ENCODE results near the gene ARPIN. TPM values are rescaled to one million over a fixed set of nuclear protein-coding genes. Genes with fewer than 3 reads are reported as not detected.

The ARPIN gene
- total RNA-seq, 2 donors from 2014 or later, result 8.3 to 11.8 TPM

DNA sequence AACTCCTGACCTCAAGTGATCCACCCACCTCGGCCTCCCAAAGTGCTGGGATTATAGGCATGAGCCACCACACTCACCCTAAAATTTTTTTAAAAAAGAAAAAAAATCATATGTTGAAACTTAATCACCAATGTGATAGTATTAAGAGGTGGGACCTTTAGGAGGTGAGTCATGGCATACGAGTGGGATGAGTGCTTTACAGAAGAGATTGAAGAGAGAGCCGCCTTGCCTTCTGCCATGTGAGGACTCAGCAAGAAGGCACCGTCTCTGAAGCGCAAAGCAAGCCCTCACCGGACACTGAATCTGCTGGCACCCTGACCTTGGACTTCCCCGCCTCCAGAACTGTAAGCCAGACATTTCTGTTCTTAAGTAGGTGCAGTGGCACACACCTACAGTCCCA, 5.5 kb downstream of the ARPIN start:
- H3K36me3 ChIP-seq, result peaks cover 27% of the 10 kb centered on the region

DNA sequence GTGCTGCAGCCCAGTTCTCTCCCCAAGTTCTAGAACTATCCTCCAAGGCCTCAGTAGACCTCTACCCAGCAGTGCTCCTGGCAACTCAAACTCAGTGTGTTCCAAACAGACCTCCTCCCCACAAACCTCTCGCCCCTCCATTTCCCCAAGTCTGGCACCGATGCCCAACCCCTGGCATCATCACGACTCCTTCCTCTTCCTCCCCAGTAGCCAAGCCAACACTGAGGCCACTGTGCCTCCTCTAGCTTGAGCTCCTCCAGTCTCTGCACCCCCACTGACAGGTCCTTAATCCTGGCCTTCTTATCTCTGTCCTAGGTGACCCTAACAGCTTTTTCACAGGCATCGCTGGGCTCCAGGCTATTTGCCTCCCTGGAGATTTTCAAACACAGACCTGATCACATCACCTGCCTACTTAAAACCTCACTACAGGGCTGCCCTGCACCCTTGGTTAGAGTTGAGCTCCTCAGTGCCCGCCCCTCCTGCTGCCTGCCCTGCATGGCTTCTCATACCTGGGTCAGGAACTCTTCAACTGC, 6.8 kb downstream of the ARPIN start:
- peak; percentile 16 for DNase-seq (ENCODE audit: low spot score)
- no peak overlapping the region for H3K27ac ChIP-seq
- H3K4me3 ChIP-seq, result no peak overlapping the region
- peaks cover 35% of the 10 kb centered on the region for H3K36me3 ChIP-seq
- TF ChIP-seq, protein P1, sequence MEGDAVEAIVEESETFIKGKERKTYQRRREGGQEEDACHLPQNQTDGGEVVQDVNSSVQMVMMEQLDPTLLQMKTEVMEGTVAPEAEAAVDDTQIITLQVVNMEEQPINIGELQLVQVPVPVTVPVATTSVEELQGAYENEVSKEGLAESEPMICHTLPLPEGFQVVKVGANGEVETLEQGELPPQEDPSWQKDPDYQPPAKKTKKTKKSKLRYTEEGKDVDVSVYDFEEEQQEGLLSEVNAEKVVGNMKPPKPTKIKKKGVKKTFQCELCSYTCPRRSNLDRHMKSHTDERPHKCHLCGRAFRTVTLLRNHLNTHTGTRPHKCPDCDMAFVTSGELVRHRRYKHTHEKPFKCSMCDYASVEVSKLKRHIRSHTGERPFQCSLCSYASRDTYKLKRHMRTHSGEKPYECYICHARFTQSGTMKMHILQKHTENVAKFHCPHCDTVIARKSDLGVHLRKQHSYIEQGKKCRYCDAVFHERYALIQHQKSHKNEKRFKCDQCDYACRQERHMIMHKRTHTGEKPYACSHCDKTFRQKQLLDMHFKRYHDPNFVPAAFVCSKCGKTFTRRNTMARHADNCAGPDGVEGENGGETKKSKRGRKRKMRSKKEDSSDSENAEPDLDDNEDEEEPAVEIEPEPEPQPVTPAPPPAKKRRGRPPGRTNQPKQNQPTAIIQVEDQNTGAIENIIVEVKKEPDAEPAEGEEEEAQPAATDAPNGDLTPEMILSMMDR (IDR thresholded peaks at IDR 0.05), result no peak
- H3K9me3 ChIP-seq, result no peaks in the 10 kb centered on the region
- no peaks in the 10 kb centered on the region for H3K4me1 ChIP-seq
- no peaks in the 10 kb centered on the region for H3K27me3 ChIP-seq

More for the DNA sequence above, 5.5 kb downstream of the ARPIN start:
- Histone ChIP-seq H3K4me1 (peaks cover 0 to 8% of the 10 kb centered on the region in 2 donors), H3K27ac (no peak overlapping the region), H3K27me3 (no peaks in the 10 kb centered on the region), H3K9me3 (no peaks in the 10 kb centered on the region), H3K4me3 (no peak overlapping the region)
- TF ChIP-seq, protein P1 (IDR thresholded peaks at IDR 0.05), result no peak
- DNase-seq (ENCODE audit: low spot score), result no peak

DNA sequence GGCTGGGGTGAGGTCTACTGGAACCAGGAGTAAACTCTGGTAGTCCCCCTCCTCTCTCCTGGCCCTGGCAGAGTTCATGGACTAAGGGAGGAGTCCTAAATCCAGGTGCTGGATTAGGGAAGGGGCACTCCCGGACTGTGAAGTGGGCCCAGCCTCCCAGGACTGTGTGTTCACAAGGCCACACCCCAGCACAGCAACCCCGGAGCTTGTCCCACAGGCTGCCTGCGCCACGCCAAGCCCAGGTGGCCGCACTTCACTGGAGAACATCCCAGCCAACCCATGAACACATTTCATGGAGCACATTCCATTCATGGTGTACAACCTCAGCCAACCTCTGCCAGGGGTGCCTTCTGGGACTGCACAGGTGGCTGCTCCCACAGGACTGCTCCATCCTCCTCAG, 8.2 kb downstream of the ARPIN start:
- no peak overlapping the region for H3K4me3 ChIP-seq
- no peaks in the 10 kb centered on the region for H3K4me1 ChIP-seq
- no peak overlapping the region for H3K27ac ChIP-seq
- TF ChIP-seq, protein P1 (IDR thresholded peaks at IDR 0.05), result no peak
- peak; percentile 36 for DNase-seq (ENCODE audit: low spot score)
- H3K27me3 ChIP-seq, result no peaks in the 10 kb centered on the region
- H3K36me3 ChIP-seq, result peaks cover 35% of the 10 kb centered on the region
- no peaks in the 10 kb centered on the region for H3K9me3 ChIP-seq

GRCh38 chr15:89903858-89904130, 9.0 kb downstream of the ARPIN start:
- no peak overlapping the region for H3K4me3 ChIP-seq
- TF ChIP-seq, protein P1 (IDR thresholded peaks at IDR 0.05), result no peak
- peak; percentile 44 for DNase-seq (ENCODE audit: low spot score)
- H3K27ac ChIP-seq, result no peak overlapping the region
- no peaks in the 10 kb centered on the region for H3K9me3 ChIP-seq
- peaks cover 35% of the 10 kb centered on the region for H3K36me3 ChIP-seq
- no peaks in the 10 kb centered on the region for H3K27me3 ChIP-seq
- H3K4me1 ChIP-seq, result no peaks in the 10 kb centered on the region

GRCh38 chr15:89903015-89903857, 9.5 kb downstream of the ARPIN start:
- TF ChIP-seq, protein P1 (IDR thresholded peaks at IDR 0.05), result no peak
- Histone ChIP-seq H3K4me1 (no peaks in the 10 kb centered on the region), H3K36me3 (peaks cover 35% of the 10 kb centered on the region)

More at GRCh38 chr15:89903015-89903857, 9.5 kb downstream of the ARPIN start:
- H3K9me3 ChIP-seq, result no peaks in the 10 kb centered on the region
- no peak for DNase-seq (ENCODE audit: low spot score)
- H3K4me3 ChIP-seq, result no peak overlapping the region
- no peak overlapping the region for H3K27ac ChIP-seq
- H3K27me3 ChIP-seq, result no peaks in the 10 kb centered on the region

Measured in right atrium auricular region (tissue), 2 donors.